Glutamatergic neuron (in vitro differentiated cells): Measurements from ENCODE around the gene GALNT9. TPM values are rescaled to one million over a fixed set of nuclear protein-coding genes. Genes with fewer than 3 reads are reported as not detected.

Experiments
- DNase-seq: peaks from one replicate; pipeline ENCODE4 v3.0.0; 2022
- H3K27ac Mint-ChIP-seq: one replicate; pipeline ENCODE4 v1.8.0; 2020; ENCODE audit warnings: mild to moderate bottlenecking, mixed read lengths, inconsistent platforms; ENCODE audit not compliant: unreplicated experiment
- H3K27me3 Mint-ChIP-seq: one replicate; pipeline ENCODE4 v1.8.0; 2020; ENCODE audit warnings: mild to moderate bottlenecking, moderate library complexity, mixed read lengths, inconsistent platforms; ENCODE audit not compliant: unreplicated experiment
- H3K36me3 Mint-ChIP-seq: one replicate; pipeline ENCODE4 v1.8.0; 2020; ENCODE audit warnings: mild to moderate bottlenecking, mixed read lengths, inconsistent platforms; ENCODE audit not compliant: unreplicated experiment
- H3K4me1 Mint-ChIP-seq: one replicate; pipeline ENCODE4 v1.8.0; 2020; ENCODE audit warnings: mild to moderate bottlenecking, low read depth, mixed read lengths, inconsistent platforms; ENCODE audit not compliant: unreplicated experiment
- H3K4me3 Mint-ChIP-seq: one replicate; pipeline ENCODE4 v1.8.0; 2020; ENCODE audit warnings: mild to moderate bottlenecking, mixed read lengths, inconsistent platforms; ENCODE audit not compliant: unreplicated experiment
- H3K9me3 Mint-ChIP-seq: one replicate; pipeline ENCODE4 v1.8.0; 2020; ENCODE audit warnings: mild to moderate bottlenecking, moderate library complexity, mixed read lengths, inconsistent platforms; ENCODE audit not compliant: unreplicated experiment
- total RNA-seq: library from RNA; stranded (reverse); fragmentation: NEBNext Ultra II Directional; extraction: Animal tissue kit (Norgen Biotek cat#: 25700); gene quantifications from one replicate; pipeline ENCODE4 v1.2.1, GENCODE V29; 2021; ENCODE audit not compliant: unreplicated experiment
- TF ChIP-seq, protein P1 (sequence below): fragments of 200-600 bp; sonication (generic); IDR thresholded peaks from one replicate; pipeline ENCODE4 v1.5.0; 2021; ENCODE audit not compliant: partially characterized antibody, unreplicated experiment

GALNT9 gene
- total RNA-seq, 1 donor from 2014 or later: 13.7 TPM

DNA sequence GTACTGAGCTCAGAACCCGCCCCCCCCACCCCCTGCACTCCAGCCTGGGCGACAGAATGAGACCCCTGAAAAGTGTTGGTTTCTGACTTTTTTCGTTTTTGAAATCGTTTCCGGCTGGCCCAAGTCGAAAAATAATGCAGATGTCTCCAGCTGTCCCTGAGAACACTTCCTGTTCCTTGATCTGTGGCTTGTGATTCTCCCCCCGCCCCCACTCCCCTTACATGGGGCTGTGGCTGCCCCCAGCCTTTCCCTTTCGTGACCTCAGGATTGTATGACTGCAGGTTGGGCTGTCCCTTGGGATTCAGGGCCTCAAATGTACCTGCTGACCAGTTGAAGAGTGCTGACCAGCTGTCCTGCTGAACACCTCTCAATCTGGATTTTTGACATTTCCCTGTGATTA lies 151.1 kb downstream of the GALNT9 start:
- no peak for DNase-seq
- H3K4me3 Mint-ChIP-seq: no peak overlapping the region
- peaks cover 18% of the 10 kb centered on the region for H3K4me1 Mint-ChIP-seq
- H3K27ac Mint-ChIP-seq: no peak overlapping the region
- TF ChIP-seq, protein P1, sequence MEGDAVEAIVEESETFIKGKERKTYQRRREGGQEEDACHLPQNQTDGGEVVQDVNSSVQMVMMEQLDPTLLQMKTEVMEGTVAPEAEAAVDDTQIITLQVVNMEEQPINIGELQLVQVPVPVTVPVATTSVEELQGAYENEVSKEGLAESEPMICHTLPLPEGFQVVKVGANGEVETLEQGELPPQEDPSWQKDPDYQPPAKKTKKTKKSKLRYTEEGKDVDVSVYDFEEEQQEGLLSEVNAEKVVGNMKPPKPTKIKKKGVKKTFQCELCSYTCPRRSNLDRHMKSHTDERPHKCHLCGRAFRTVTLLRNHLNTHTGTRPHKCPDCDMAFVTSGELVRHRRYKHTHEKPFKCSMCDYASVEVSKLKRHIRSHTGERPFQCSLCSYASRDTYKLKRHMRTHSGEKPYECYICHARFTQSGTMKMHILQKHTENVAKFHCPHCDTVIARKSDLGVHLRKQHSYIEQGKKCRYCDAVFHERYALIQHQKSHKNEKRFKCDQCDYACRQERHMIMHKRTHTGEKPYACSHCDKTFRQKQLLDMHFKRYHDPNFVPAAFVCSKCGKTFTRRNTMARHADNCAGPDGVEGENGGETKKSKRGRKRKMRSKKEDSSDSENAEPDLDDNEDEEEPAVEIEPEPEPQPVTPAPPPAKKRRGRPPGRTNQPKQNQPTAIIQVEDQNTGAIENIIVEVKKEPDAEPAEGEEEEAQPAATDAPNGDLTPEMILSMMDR: no peak
- H3K36me3 Mint-ChIP-seq: peaks cover 4% of the 10 kb centered on the region
- H3K9me3 Mint-ChIP-seq: peaks cover 9% of the 10 kb centered on the region
- H3K27me3 Mint-ChIP-seq: peaks cover 15% of the 10 kb centered on the region

DNA sequence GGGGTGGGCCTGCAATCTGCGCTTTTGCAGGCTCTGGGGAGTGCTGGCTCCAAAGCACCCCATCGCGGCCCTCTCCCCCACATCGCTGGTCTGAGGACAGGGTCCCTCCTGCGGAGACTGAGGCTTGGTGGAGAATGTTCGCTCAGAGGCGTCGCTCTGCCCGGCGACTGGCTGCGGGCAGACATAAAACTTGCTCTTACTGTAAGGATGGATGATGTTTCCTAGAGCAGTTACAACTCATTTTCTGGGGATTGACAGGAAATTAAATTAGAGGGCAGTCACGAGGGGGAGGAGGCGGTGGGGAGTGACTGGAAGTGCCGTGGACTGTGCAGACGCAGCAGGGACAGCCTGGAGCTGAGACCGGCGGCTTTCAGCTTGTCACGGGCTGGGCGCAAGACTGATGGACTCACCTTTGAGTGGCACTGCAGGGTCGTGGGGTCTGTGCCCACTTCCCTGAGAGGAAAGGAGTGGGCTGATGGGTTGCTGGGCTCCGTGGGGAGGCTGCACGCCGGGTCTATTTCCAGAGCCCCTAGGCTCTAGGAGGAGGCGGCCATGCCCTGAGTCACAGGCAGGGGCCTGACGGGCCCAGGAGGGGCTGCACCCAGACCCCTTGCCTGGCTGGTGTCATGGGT lies 152.4 kb downstream of the GALNT9 start:
- no peak for DNase-seq
- Mint-ChIP-seq H3K4me3 (no peak overlapping the region), H3K36me3 (no peaks in the 10 kb centered on the region), H3K9me3 (peaks cover 8% of the 10 kb centered on the region), H3K27ac (no peak overlapping the region), H3K27me3 (peaks cover 13% of the 10 kb centered on the region), H3K4me1 (peaks cover 18% of the 10 kb centered on the region)
- TF ChIP-seq, protein P1: no peak

DNA sequence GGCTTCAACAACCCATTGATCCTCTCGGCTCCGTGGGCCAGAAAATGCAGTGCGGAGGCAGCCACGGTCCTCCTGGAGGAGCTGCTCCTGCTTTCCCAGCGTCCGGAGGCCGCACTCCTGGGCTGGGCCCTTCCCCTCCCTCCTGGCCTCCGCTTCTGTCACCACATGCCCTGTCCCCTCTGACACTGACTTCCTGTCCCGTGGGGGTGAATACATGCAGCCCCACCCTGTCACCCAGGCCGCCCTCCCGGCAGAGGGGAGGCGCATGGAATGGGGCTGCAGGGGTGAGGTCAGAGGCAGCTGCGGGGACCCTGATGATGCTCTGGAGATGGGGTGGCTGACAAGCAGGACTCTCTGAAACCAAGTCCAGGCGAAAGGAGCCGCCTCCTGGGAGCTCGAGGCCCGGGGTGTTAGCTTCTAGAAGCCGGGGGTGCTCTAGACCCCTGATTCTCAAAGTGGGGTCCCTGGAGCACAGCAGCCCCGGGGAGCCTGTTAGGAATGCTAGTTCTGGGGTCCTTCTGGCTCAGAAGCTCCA lies 152.9 kb downstream of the GALNT9 start:
- Mint-ChIP-seq H3K27ac (no peak overlapping the region), H3K36me3 (no peaks in the 10 kb centered on the region), H3K4me3 (no peak overlapping the region), H3K9me3 (peaks cover 8% of the 10 kb centered on the region), H3K27me3 (peaks cover 13% of the 10 kb centered on the region), H3K4me1 (peaks cover 18% of the 10 kb centered on the region)
- TF ChIP-seq, protein P1: no peak
- DNase-seq: no peak

DNA sequence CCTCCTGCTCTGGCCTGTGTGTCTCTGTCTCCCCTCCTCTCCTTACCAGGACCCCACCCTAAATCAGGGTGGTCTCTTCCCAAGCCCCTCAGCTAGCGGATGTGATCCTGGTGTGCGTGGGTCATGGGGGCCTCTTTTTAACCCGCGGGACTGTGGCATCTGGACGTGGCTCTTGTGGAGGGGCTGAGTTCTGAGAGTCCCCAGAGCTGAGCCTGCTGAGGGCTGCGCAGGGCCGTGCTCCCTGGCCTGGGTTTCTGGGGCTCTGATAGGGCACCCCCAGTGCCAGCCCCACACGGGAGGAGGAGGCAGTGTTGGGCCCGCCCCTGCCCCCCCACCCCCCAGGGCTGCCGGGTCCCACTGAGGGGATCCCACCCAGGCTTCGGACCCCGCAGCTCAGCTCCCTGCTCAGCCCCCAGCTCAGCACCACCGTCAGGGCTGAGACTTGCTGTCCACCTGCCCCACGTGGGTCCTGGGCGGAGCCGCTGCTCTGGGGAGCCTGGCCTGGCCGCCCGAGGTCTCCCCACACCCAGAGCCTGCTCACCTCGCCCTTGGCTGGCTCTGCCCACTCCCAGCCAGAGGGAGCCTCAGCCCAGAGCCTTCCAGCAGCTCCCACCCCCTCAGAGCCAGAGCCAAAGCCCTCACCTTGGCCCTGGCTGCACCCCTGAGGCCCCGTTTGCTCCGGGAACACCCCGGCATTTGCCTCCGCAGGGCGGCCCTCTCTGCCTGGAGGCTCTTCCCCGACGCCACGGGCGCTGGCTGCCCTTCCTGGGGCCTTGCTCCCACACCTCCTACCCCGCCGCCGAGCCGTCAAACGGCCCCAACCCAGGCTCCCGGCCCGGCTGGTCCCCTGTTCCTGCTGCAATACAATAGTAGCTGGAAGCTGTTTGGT lies 153.6 kb downstream of the GALNT9 start:
- DNase-seq: no peak
- Mint-ChIP-seq H3K9me3 (peaks cover 6% of the 10 kb centered on the region), H3K36me3 (no peaks in the 10 kb centered on the region), H3K4me1 (peaks cover 12% of the 10 kb centered on the region), H3K27ac (no peak overlapping the region), H3K4me3 (no peak overlapping the region), H3K27me3 (peaks cover 7% of the 10 kb centered on the region)
- TF ChIP-seq, protein P1: no peak
